Fibroblast of lung (primary cell): Measurements from ENCODE around the gene ARFGEF2. TPM values are rescaled to one million over a fixed set of nuclear protein-coding genes. Genes with fewer than 3 reads are reported as not detected.
"Not testable (repeated sequence)": the region's sequence is repeated elsewhere in the genome, so short reads cannot be mapped to it uniquely, and the experiment has no call there.

Source experiments
- DNase-seq, 2 donors: peaks; one replicate each; pipeline versions ENCODE4 v3.0.0 to v3.0.0-alpha.2; 2010; ENCODE audit warnings: low read depth in 2 of 2
- H2AFZ ChIP-seq: 2 replicates; pipeline ENCODE4 v1.5.1; 2012; ENCODE audit warnings: low read length, control low read depth, inconsistent platforms
- H3K27ac ChIP-seq: 2 replicates; pipeline ENCODE4 v1.5.1; 2011; ENCODE audit warnings: low read length, control low read depth; ENCODE audit not compliant: insufficient read depth
- H3K27me3 ChIP-seq: 2 replicates; pipeline ENCODE4 v1.5.1; 2011; ENCODE audit warnings: mild to moderate bottlenecking, low read length; ENCODE audit not compliant: control insufficient read depth, insufficient read depth
- H3K36me3 ChIP-seq: 2 replicates; pipeline ENCODE4 v1.5.1; 2011; ENCODE audit warnings: low read length; ENCODE audit not compliant: control insufficient read depth, insufficient read depth
- H3K4me1 ChIP-seq: 2 replicates; pipeline ENCODE4 v1.5.1; 2011; ENCODE audit warnings: low read length; ENCODE audit not compliant: control insufficient read depth, insufficient read depth; ENCODE audit errors: extremely low read depth
- H3K4me2 ChIP-seq: 2 replicates; pipeline ENCODE4 v1.5.1; 2011; ENCODE audit warnings: low read length, control low read depth; ENCODE audit not compliant: insufficient read depth; ENCODE audit errors: extremely low read depth
- H3K4me3 ChIP-seq, 4 experiments: fragments of 200-600 bp in 1 of 4; sonication (generic) in 1 of 4; replicated peaks in 1 of 4; 2 replicates each; pipeline ENCODE4 v1.5.1; 2011 to 2016; ENCODE audit warnings: low read length in 4 of 4, low read depth in 3 of 4, mild to moderate bottlenecking in 3 of 4, control low read depth in 2 of 4, inconsistent platforms in 1 of 4, mixed read lengths in 1 of 4; ENCODE audit not compliant: insufficient read depth in 1 of 4; ENCODE audit errors: control extremely low read depth in 1 of 4
- H3K79me2 ChIP-seq: 2 replicates; pipeline ENCODE4 v1.5.1; 2012; ENCODE audit warnings: mild to moderate bottlenecking, low read length, inconsistent platforms; ENCODE audit not compliant: control insufficient read depth, insufficient read depth
- H3K9ac ChIP-seq: 2 replicates; pipeline ENCODE4 v1.5.1; 2011; ENCODE audit warnings: mild to moderate bottlenecking, low read length, control low read depth; ENCODE audit not compliant: insufficient read depth
- H3K9me3 ChIP-seq: 2 replicates; pipeline ENCODE4 v1.5.1; 2012; ENCODE audit warnings: low read depth, low read length; ENCODE audit not compliant: control insufficient read depth, insufficient read depth
- H4K20me1 ChIP-seq: 2 replicates; pipeline ENCODE4 v1.5.1; 2011; ENCODE audit warnings: low read length; ENCODE audit not compliant: control insufficient read depth, insufficient read depth; ENCODE audit errors: extremely low read depth
- EZH2 ChIP-seq: IDR thresholded peaks from 2 replicates; pipeline ENCODE4 v1.5.1; 2012; ENCODE audit warnings: low read length, control low read depth, mild to moderate bottlenecking; ENCODE audit errors: missing control alignments
- polyA plus RNA-seq, 2 donors: library from polyadenylated mRNA; depleted of rRNA in 1 of 2; stranded (reverse) in 1 of 2; unstranded in 1 of 2; fragments of >200 nt; gene quantifications; 2 replicates each; pipeline ENCODE4 v1.2.1, GENCODE V29; 2011 to 2012; ENCODE audit warnings: missing spikeins in 1 of 2
- total RNA-seq: library from RNA; depleted of rRNA; stranded (reverse); fragments of >200 nt; gene quantifications from 2 replicates; pipeline ENCODE4 v1.2.1, GENCODE V29; 2014
- TF ChIP-seq, protein P1 (sequence below), 2 donors: IDR thresholded peaks in 1 of 2; conservative IDR thresholded peaks in 1 of 2; 1 replicate in 1 of 2; 2 replicates in 1 of 2; pipeline ENCODE4 v1.5.1; 2011 to 2012; ENCODE audit warnings: low read length in 2 of 2, control low read depth in 1 of 2, inconsistent platforms in 1 of 2, low read depth in 1 of 2, mild to moderate bottlenecking in 1 of 2

The ARFGEF2 gene
- total and polyA plus RNA-seq, 2 donors (not counting 1 experiment from before 2014, with no cell fraction given) = 17.3 to 42.8 TPM

DNA sequence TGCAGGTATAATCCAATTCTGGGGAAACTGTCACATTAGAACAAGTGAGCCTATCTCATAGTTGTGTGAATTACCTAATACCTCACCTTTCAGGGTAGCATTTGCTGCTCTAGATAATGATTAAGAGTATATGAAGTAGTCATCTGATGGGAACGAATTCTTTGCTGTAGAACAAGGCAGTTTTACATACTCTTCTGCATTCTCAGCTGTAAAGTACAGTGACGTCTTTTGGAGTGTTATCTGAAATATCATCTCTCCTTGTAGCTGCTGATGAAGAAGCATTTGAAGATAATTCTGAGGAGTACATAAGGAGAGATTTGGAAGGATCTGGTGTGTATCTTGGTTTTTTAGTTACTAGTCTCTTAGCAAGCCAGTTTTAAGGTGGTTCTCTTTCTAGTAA, 153.0 kb downstream of the ARFGEF2 start:
- Histone ChIP-seq H3K9me3 (no peaks in the 10 kb centered on the region), H4K20me1 (no peaks in the 10 kb centered on the region), H3K27ac (no peak overlapping the region), H3K27me3 (no peaks in the 10 kb centered on the region), H3K9ac (no peak overlapping the region), H3K79me2 (no peaks in the 10 kb centered on the region), H3K4me1 (no peaks in the 10 kb centered on the region), H3K4me2 (no peak overlapping the region), H3K4me3 (no peak overlapping the region), H2AFZ (no peak overlapping the region), H3K36me3 (peaks cover 4% of the 10 kb centered on the region)
- no peak for DNase-seq
- no peak for TF ChIP-seq EZH2
- TF ChIP-seq, protein P1, sequence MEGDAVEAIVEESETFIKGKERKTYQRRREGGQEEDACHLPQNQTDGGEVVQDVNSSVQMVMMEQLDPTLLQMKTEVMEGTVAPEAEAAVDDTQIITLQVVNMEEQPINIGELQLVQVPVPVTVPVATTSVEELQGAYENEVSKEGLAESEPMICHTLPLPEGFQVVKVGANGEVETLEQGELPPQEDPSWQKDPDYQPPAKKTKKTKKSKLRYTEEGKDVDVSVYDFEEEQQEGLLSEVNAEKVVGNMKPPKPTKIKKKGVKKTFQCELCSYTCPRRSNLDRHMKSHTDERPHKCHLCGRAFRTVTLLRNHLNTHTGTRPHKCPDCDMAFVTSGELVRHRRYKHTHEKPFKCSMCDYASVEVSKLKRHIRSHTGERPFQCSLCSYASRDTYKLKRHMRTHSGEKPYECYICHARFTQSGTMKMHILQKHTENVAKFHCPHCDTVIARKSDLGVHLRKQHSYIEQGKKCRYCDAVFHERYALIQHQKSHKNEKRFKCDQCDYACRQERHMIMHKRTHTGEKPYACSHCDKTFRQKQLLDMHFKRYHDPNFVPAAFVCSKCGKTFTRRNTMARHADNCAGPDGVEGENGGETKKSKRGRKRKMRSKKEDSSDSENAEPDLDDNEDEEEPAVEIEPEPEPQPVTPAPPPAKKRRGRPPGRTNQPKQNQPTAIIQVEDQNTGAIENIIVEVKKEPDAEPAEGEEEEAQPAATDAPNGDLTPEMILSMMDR (conservative IDR thresholded peaks at IDR 0.05 in 1 of 2, IDR thresholded peaks at IDR 0.05 in 1 of 2; ENCODE audit: low read depth in 1 of 2, low read length in 2 of 2) = no peak

- Histone ChIP-seq H3K9ac (no peak overlapping the region), H3K4me1 (no peaks in the 10 kb centered on the region), H3K4me2 (no peak overlapping the region), H3K4me3 (no peak overlapping the region), H3K36me3 (peaks cover 5% of the 10 kb centered on the region), H4K20me1 (no peaks in the 10 kb centered on the region), H3K27me3 (no peaks in the 10 kb centered on the region), H3K27ac (no peak overlapping the region), H3K9me3 (no peaks in the 10 kb centered on the region), H3K79me2 (no peaks in the 10 kb centered on the region), H2AFZ (no peak overlapping the region)
- DNase-seq = no peak
- no peak for TF ChIP-seq EZH2
- TF ChIP-seq, protein P1 (conservative IDR thresholded peaks at IDR 0.05 in 1 of 2, IDR thresholded peaks at IDR 0.05 in 1 of 2; ENCODE audit: low read depth in 1 of 2, low read length in 2 of 2) = no peak
Observed at GRCh38 chr20:49078310-49078709, 156.8 kb downstream of the ARFGEF2 start.

DNA sequence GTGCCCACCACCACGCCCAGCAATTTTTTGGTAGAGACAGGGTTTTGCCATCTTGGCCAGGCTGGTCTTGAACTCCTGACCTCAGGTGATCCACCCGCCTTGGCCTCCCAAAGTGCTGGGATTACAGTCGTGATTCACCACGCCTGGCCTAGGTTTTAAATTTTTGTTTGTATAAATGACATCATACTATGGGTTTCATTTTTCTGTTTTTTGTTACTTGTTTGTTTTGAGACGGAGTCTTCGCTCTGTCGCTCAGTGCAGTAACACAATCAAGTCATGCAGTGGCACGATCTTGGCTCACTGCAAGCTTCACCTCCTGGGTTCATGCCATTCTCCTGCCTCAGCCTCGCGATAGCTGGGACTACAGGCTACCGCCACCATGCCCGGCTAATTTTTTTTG, 160.8 kb downstream of the ARFGEF2 start:
- H2AFZ ChIP-seq, H3K27me3 ChIP-seq, H3K4me3 ChIP-seq, H3K4me2 ChIP-seq, DNase-seq, H3K4me1 ChIP-seq, H3K79me2 ChIP-seq, H3K9me3 ChIP-seq, H3K27ac ChIP-seq, H4K20me1 ChIP-seq, H3K36me3 ChIP-seq, H3K9ac ChIP-seq: not testable (repeated sequence)

Other genes with a start within 250 kb of the ARFGEF2 start
- 3.1 and 3.9 TPM in 2 replicates for gene PREX1, start 93.7 kb upstream of the ARFGEF2 start, total RNA-seq
- gene PREX1, start 93.7 kb upstream of the ARFGEF2 start, polyA plus RNA-seq = 1.0 and 2.9 TPM in 2 replicates
- gene CSE1L, start 124.6 kb downstream of the ARFGEF2 start, total RNA-seq = 46.5 and 52.5 TPM in 2 replicates
- gene CSE1L, start 124.6 kb downstream of the ARFGEF2 start, polyA plus RNA-seq = 44.8 and 85.7 TPM in 2 replicates